GM12891 (cell line): ENCODE measurements around the gene DNAI4.
A peak's percentile ranks its signal among the peaks of the same experiment; 100 is the strongest.

ENCODE experiments used
- POLR2A ChIP-seq: IDR thresholded peaks from 2 replicates; pipeline ENCODE4 v1.6.1; 2011; ENCODE audit warnings: low read depth, low read length, control low read depth
- POLR2AphosphoS5 ChIP-seq: IDR thresholded peaks from 2 replicates; pipeline ENCODE4 v1.6.1; 2011; ENCODE audit warnings: low read depth, low read length, control low read depth

- TF ChIP-seq POLR2A (peak; percentile 52; the same call in 1 of the 2 replicates), POLR2AphosphoS5 (peak; percentile 79)
Measured at GRCh38 chr1:66929999-66930822, 5.6 kb upstream of the DNAI4 start.
